Suprapubic skin (tissue), 3 donors: ENCODE measurements around the gene POLG.

Experiments used
- POLR2A ChIP-seq, 2 donors: fragments of 450-650 bp; IDR thresholded peaks; one replicate each; pipeline ENCODE4 v1.6.1; 2017; ENCODE audit warnings: antibody characterized with exemption in 2 of 2, mild to moderate bottlenecking in 2 of 2, moderate library complexity in 2 of 2
- TF ChIP-seq, protein P1 (sequence below), 2 donors: fragments of 200-600 bp in 1 of 2; fragments of 450-650 bp in 1 of 2; sonication (generic) in 1 of 2; IDR thresholded peaks; one replicate each; pipeline ENCODE4 v1.5.1; 2016 to 2019; ENCODE audit warnings: antibody characterized with exemption in 2 of 2, mild to moderate bottlenecking in 1 of 2, moderate library complexity in 1 of 2

DNA sequence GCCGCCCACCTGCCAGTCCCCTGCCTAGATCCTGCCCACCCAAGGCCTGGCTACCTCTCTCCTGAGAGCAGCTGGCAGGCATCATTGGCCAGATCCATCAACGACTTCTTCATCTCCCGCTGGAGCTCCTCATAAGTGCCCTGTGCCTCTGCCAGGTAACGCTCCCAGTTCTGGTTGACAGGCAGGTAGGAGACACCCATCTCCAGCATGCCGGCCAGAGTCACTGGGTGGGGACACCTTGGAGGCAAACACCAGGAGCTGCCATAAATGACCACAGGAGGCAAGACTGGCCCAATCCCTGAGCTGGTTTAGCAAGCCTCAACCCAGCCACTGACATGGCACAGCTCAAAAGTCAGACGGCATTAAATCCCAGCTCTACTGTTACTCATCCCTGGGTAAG is 7.5 kb downstream of the POLG start:
- TF ChIP-seq POLR2A (IDR thresholded peaks at IDR 0.05), result no peak
- TF ChIP-seq, protein P1, sequence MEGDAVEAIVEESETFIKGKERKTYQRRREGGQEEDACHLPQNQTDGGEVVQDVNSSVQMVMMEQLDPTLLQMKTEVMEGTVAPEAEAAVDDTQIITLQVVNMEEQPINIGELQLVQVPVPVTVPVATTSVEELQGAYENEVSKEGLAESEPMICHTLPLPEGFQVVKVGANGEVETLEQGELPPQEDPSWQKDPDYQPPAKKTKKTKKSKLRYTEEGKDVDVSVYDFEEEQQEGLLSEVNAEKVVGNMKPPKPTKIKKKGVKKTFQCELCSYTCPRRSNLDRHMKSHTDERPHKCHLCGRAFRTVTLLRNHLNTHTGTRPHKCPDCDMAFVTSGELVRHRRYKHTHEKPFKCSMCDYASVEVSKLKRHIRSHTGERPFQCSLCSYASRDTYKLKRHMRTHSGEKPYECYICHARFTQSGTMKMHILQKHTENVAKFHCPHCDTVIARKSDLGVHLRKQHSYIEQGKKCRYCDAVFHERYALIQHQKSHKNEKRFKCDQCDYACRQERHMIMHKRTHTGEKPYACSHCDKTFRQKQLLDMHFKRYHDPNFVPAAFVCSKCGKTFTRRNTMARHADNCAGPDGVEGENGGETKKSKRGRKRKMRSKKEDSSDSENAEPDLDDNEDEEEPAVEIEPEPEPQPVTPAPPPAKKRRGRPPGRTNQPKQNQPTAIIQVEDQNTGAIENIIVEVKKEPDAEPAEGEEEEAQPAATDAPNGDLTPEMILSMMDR (IDR thresholded peaks at IDR 0.05), result no peak
